Osteoblast (primary cell): ENCODE results near the gene PRKCE. TPM values are rescaled to one million over a fixed set of nuclear protein-coding genes. Genes with fewer than 3 reads are reported as not detected.

Experiments used
- DNase-seq: peaks from one replicate; pipeline ENCODE4 v3.0.0; 2011; ENCODE audit warnings: low spot score, mixed read lengths; ENCODE audit not compliant: insufficient read length; ENCODE audit errors: missing footprints
- H2AFZ ChIP-seq: 2 replicates; pipeline ENCODE4 v1.6.0; 2011; ENCODE audit warnings: mild to moderate bottlenecking, low read length
- H3K27ac ChIP-seq: 2 replicates; pipeline ENCODE4 v1.5.1; 2011; ENCODE audit warnings: mild to moderate bottlenecking, low read depth, low read length, moderate library complexity
- H3K27me3 ChIP-seq: 2 replicates; pipeline ENCODE4 v1.6.0; 2012; ENCODE audit warnings: mild to moderate bottlenecking, control low read depth, inconsistent platforms, low read length, moderate library complexity; ENCODE audit not compliant: insufficient read depth
- H3K36me3 ChIP-seq: 2 replicates; pipeline ENCODE4 v1.5.1; 2011; ENCODE audit warnings: mild to moderate bottlenecking, low read length, control low read depth, moderate library complexity; ENCODE audit not compliant: insufficient read depth
- H3K4me1 ChIP-seq: 2 replicates; pipeline ENCODE4 v1.5.1; 2011; ENCODE audit warnings: mild to moderate bottlenecking, low read length, control low read depth, moderate library complexity; ENCODE audit not compliant: insufficient read depth
- H3K4me2 ChIP-seq: 2 replicates; pipeline ENCODE4 v1.6.0; 2011; ENCODE audit warnings: mild to moderate bottlenecking, low read length; ENCODE audit not compliant: insufficient read depth
- H3K4me3 ChIP-seq: fragments of 200-600 bp; sonication (generic); 3 replicates; pipeline ENCODE4 v1.5.1; 2012; ENCODE audit warnings: mild to moderate bottlenecking, low read length, inconsistent platforms; ENCODE audit not compliant: insufficient read depth
- H3K79me2 ChIP-seq: 2 replicates; pipeline ENCODE4 v1.6.0; 2012; ENCODE audit warnings: mild to moderate bottlenecking, low read length, control low read depth, inconsistent platforms; ENCODE audit not compliant: insufficient read depth
- H3K9me3 ChIP-seq: 2 replicates; pipeline ENCODE4 v1.5.1; 2011; ENCODE audit warnings: low read depth, low read length, control low read depth
- H4K20me1 ChIP-seq: 2 replicates; pipeline ENCODE4 v1.6.0; 2012; ENCODE audit warnings: mild to moderate bottlenecking, low read length, control low read depth; ENCODE audit not compliant: insufficient read depth
- CTCF ChIP-seq: IDR thresholded peaks from 2 replicates; pipeline ENCODE4 v1.5.1; 2011; ENCODE audit warnings: mild to moderate bottlenecking, low read depth, low read length, moderate library complexity; ENCODE audit errors: extremely low read depth
- total RNA-seq: library from RNA; depleted of rRNA; stranded (reverse); fragments of >200 nt; gene quantifications from 2 replicates; pipeline ENCODE4 v1.2.3, GENCODE V29; 2012

PRKCE gene
- total RNA-seq, 1 donor: 22.1 TPM

- Histone ChIP-seq H3K36me3 (no peaks in the 10 kb centered on the region), H3K4me2 (no peak overlapping the region), H3K9me3 (no peaks in the 10 kb centered on the region), H4K20me1 (peaks cover 15% of the 10 kb centered on the region), H3K4me1 (peaks cover 26% of the 10 kb centered on the region), H3K79me2 (no peaks in the 10 kb centered on the region), H2AFZ (no peak overlapping the region), H3K27ac (no peak overlapping the region), H3K4me3 (no peak overlapping the region), H3K27me3 (no peaks in the 10 kb centered on the region)
- no peak for DNase-seq
- TF ChIP-seq CTCF: no peak
These were observed 160.6 kb downstream of the PRKCE start for GRCh38 chr2:45812011-45812500.

GRCh38 chr2:45813003-45813941 is 161.8 kb downstream of the PRKCE start:
- Histone ChIP-seq H2AFZ (no peak overlapping the region), H3K36me3 (no peaks in the 10 kb centered on the region), H3K9me3 (no peaks in the 10 kb centered on the region), H3K79me2 (no peaks in the 10 kb centered on the region), H3K4me1 (peaks cover 26% of the 10 kb centered on the region), H4K20me1 (peaks cover 12% of the 10 kb centered on the region), H3K4me2 (no peak overlapping the region), H3K4me3 (no peak overlapping the region), H3K27me3 (no peaks in the 10 kb centered on the region), H3K27ac (no peak overlapping the region)
- no peak for DNase-seq
- TF ChIP-seq CTCF: no peak

- Histone ChIP-seq H4K20me1 (peaks cover 9% of the 10 kb centered on the region), H2AFZ (no peak overlapping the region), H3K27me3 (no peaks in the 10 kb centered on the region), H3K79me2 (no peaks in the 10 kb centered on the region), H3K4me2 (no peak overlapping the region), H3K4me3 (no peak overlapping the region), H3K27ac (no peak overlapping the region), H3K36me3 (no peaks in the 10 kb centered on the region), H3K4me1 (peaks cover 26% of the 10 kb centered on the region), H3K9me3 (no peaks in the 10 kb centered on the region)
- TF ChIP-seq CTCF: no peak
- no peak for DNase-seq
These were observed 163.0 kb downstream of the PRKCE start for GRCh38 chr2:45814488-45814887.

- no peaks in the 10 kb centered on the region for H3K79me2 ChIP-seq
- no peak for TF ChIP-seq CTCF
- H3K4me3 ChIP-seq: no peak overlapping the region
- no peak overlapping the region for H3K4me2 ChIP-seq
- no peak overlapping the region for H3K27ac ChIP-seq
- no peaks in the 10 kb centered on the region for H3K36me3 ChIP-seq
- peaks cover 26% of the 10 kb centered on the region for H3K4me1 ChIP-seq
- H3K27me3 ChIP-seq: no peaks in the 10 kb centered on the region
- no peak overlapping the region for H2AFZ ChIP-seq
- H3K9me3 ChIP-seq: no peaks in the 10 kb centered on the region
- peaks cover 9% of the 10 kb centered on the region for H4K20me1 ChIP-seq
- DNase-seq: no peak
These were observed 163.6 kb downstream of the PRKCE start for GRCh38 chr2:45814951-45815621.
